OCI-LY1 (cell line): ENCODE measurements around the gene DRAM1.
A peak's percentile ranks its signal among the peaks of the same experiment; 100 is the strongest.

Experiments used
- CTCF ChIP-seq: fragments of 200-600 bp; sonication (generic), shearing (Covaris generic); IDR thresholded peaks from 2 replicates; pipeline ENCODE4 v1.5.1; 2017; ENCODE audit warnings: mild to moderate bottlenecking, antibody characterized with exemption, low read length, moderate library complexity, mixed read lengths
- EZH2 ChIP-seq: fragments of 200-600 bp; sonication (generic), shearing (Covaris generic); IDR thresholded peaks from 2 replicates; pipeline ENCODE4 v1.8.0; 2017; ENCODE audit warnings: borderline replicate concordance, mixed run types, mild to moderate bottlenecking, antibody characterized with exemption, low read length, moderate library complexity, mixed read lengths

GRCh38 chr12:101939856-101940265 lies 62.5 kb downstream of the DRAM1 start:
- TF ChIP-seq CTCF = peak; percentile 87
- TF ChIP-seq EZH2 = no peak
